ENCODE measurements around the gene LKAAEAR1. TPM values are rescaled to one million over a fixed set of nuclear protein-coding genes. Genes with fewer than 3 reads are reported as not detected.
"Not testable (repeated sequence)": the region's sequence is repeated elsewhere in the genome, so short reads cannot be mapped to it uniquely, and the experiment has no call there.

Gene LKAAEAR1
- total RNA-seq, 2 experiments from 2014 or later, result 0.34 to 0.61 TPM

DNA sequence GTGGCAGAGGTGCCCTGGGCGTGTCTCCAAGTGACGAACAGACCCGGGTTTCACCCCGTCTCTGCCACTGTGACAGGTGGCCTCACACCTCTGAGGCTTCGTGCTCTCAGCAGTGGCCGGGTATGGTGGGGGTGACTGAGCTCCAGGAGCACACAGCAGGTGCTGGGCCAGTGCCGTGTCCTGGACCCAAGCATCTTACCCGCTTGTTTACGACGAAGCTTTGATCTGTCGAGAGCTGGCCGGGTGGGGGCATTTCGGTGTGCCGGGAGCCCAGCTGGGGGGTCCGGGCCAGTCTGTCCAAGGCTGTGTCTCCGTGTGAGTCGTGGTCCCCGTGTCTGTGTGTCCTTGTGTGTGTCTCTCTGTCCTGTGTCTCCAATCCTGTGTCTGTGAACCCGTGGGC, 7.1 kb upstream of the LKAAEAR1 start:
- H3K4me3 Mint-ChIP-seq, result no peak overlapping the region
- H3K4me1 Mint-ChIP-seq (ENCODE audit: low read depth), result no peaks in the 10 kb centered on the region
- no peaks in the 10 kb centered on the region for H3K36me3 Mint-ChIP-seq (ENCODE audit: low read depth)
- ChIA-PET CTCF (no interaction called here), POLR2A (interaction anchor here (1.0 kb wide), 1 partner anchor 15 kb away, joined by 3 read pairs; no protein-coding TSS in a partner anchor)
- H3K27ac Mint-ChIP-seq, result no peak overlapping the region
- no peak for DNase-seq
- peaks cover 9% of the 10 kb centered on the region for H3K27me3 Mint-ChIP-seq (ENCODE audit: low read depth)
- H3K9me3 Mint-ChIP-seq (ENCODE audit: insufficient read depth), result no peaks in the 10 kb centered on the region
- ATAC-seq, result no peak

- Mint-ChIP-seq H3K27ac (no peak overlapping the region), H3K9me3 (ENCODE audit: insufficient read depth) (no peaks in the 10 kb centered on the region), H3K4me3 (no peak overlapping the region), H3K36me3 (ENCODE audit: low read depth) (no peaks in the 10 kb centered on the region), H3K4me1 (ENCODE audit: low read depth) (no peaks in the 10 kb centered on the region), H3K27me3 (ENCODE audit: low read depth) (peaks cover 19% of the 10 kb centered on the region)
- ChIA-PET CTCF (no interaction called here), POLR2A (no interaction called here)
- ATAC-seq (no peak), DNase-seq (no peak)
Measured at GRCh38 chr20:64090165-64090564, 6.0 kb upstream of the LKAAEAR1 start.

DNA sequence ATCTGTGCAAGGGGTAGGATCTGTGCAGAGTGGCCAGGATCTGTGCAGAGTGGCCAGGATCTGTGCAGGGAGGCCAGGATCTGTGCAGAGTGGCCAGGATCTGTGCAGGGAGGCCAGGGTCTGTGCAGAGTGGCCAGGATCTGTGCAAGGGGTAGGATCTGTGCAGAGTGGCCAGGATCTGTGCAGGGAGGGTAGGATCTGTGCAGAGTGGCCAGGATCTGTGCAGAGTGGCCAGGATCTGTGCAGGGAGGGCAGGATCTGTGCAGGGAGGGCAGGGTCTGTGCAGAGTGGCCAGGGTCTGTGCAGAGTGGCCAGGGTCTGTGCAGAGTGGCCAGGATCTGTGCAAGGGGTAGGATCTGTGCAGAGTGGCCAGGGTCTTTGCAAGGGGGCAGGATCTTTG, 4.4 kb upstream of the LKAAEAR1 start:
- DNase-seq, ATAC-seq, CTCF ChIA-PET: not testable (repeated sequence)

DNA sequence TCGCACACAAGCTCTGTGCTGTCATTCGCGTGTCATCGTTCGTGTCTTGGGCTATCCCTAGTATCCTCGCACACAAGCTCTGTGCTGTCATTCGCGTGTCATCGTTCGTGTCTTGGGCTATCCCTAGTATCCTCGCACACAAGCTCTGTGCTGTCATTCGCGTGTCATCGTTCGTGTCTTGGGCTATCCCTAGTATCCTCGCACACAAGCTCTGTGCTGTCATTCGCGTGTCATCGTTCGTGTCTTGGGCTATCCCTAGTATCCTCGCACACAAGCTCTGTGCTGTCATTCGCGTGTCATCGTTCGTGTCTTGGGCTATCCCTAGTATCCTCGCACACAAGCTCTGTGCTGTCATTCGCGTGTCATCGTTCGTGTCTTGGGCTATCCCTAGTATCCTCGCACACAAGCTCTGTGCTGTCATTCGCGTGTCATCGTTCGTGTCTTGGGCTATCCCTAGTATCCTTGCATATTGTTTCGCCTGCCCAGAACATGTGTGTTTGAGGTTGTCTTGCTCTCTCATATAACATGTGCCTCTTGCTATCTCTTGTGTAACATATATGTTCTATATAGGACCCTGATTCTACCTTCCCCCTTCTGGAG, 3.1 kb upstream of the LKAAEAR1 start:
- DNase-seq; H3K9me3 Mint-ChIP-seq (ENCODE audit: insufficient read depth); ATAC-seq; CTCF ChIA-PET; H3K36me3 Mint-ChIP-seq (ENCODE audit: low read depth); POLR2A ChIA-PET; H3K27ac Mint-ChIP-seq; H3K4me3 Mint-ChIP-seq: not testable (repeated sequence)
- peaks cover 24% of the 10 kb centered on the region for H3K27me3 Mint-ChIP-seq (ENCODE audit: low read depth)
- peaks cover 14% of the 10 kb centered on the region for H3K4me1 Mint-ChIP-seq (ENCODE audit: low read depth)

More for the DNA sequence above, 4.4 kb upstream of the LKAAEAR1 start:
- H3K4me1 Mint-ChIP-seq (ENCODE audit: low read depth); H3K36me3 Mint-ChIP-seq (ENCODE audit: low read depth); POLR2A ChIA-PET; H3K4me3 Mint-ChIP-seq; H3K9me3 Mint-ChIP-seq (ENCODE audit: insufficient read depth); H3K27ac Mint-ChIP-seq: not testable (repeated sequence)
- peaks cover 24% of the 10 kb centered on the region for H3K27me3 Mint-ChIP-seq (ENCODE audit: low read depth)

DNA sequence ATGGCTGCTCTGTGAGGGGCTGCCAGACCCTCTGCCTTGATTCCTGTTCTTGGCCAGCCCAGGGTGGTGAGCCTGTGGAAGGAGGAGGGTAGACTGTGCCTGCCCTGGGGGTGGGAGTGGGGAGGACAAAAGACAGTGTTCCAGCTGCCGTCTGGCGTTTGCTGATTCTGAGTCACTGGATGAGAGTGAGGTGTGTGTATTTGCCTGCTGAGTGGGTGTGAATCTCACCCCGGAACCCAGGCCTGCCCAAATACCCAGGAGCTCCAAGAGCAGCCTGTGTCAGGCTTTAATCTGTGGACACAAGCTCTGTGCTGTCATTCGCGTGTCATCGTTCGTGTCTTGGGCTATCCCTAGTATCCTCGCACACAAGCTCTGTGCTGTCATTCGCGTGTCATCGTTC, 2.6 kb upstream of the LKAAEAR1 start:
- Mint-ChIP-seq H3K36me3 (ENCODE audit: low read depth) (no peaks in the 10 kb centered on the region), H3K27me3 (ENCODE audit: low read depth) (peaks cover 24% of the 10 kb centered on the region), H3K9me3 (ENCODE audit: insufficient read depth) (no peaks in the 10 kb centered on the region), H3K4me3 (no peak overlapping the region), H3K27ac (no peak overlapping the region), H3K4me1 (ENCODE audit: low read depth) (peaks cover 19% of the 10 kb centered on the region)
- ATAC-seq, result no peak
- ChIA-PET POLR2A (no interaction called here), CTCF (interaction anchor here (1.2 kb wide), 1 partner anchor 16 kb away, joined by 4 read pairs; no protein-coding TSS in a partner anchor)
- DNase-seq, result no peak

- no peak overlapping the region for H3K27ac Mint-ChIP-seq
- CTCF ChIA-PET, result interaction anchor here (1.3 to 3.1 kb wide), 6 partner anchors 14 to 88 kb away, joined by 3 to 48 read pairs (median 6); no protein-coding TSS in a partner anchor
Measured at GRCh38 chr20:64084685-64085152, 521 bp upstream of the LKAAEAR1 start.

DNA sequence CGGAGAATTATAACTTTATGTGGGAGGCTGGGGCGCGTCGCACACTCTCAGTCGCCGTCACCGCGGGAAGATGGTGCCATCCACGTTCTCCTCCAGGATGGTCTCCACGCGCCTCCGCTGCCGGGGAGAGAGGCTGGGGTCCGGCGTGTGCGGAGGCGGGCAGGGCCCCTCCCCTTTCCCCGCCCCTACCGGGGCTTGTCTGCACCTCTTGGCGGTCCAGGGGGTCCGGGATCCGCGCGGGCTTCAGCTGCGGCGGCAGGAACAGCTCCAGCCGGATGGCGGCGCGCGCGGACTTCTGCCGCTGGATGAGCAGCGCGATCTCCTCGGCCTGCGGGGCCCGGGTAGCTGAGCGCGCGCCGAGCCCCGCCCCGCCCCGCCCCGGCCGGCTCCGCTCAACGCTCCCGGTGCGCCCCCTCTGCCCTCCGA, 807 bp downstream of the LKAAEAR1 start:
- no peaks in the 10 kb centered on the region for H3K9me3 Mint-ChIP-seq (ENCODE audit: insufficient read depth)
- peaks cover 6% of the 10 kb centered on the region for H3K36me3 Mint-ChIP-seq (ENCODE audit: low read depth)
- H3K27me3 Mint-ChIP-seq (ENCODE audit: low read depth), result peaks cover 19% of the 10 kb centered on the region
- ChIA-PET POLR2A (interaction anchor here (0.8 kb wide), 1 partner anchor 170 kb away, joined by 3 read pairs; no protein-coding TSS in a partner anchor), CTCF (interaction anchor here (0.6 to 3.1 kb wide), 18 partner anchors 10 to 173 kb away, joined by 3 to 48 read pairs (median 4); partner anchors contain the start of gene SAMD10)
- peaks cover 35% of the 10 kb centered on the region for H3K4me1 Mint-ChIP-seq (ENCODE audit: low read depth)
- H3K27ac Mint-ChIP-seq, result no peak overlapping the region
- DNase-seq (peak; percentile 78), ATAC-seq (peak; percentile 48)
- peak overlapping the region; percentile 69 for H3K4me3 Mint-ChIP-seq

More at GRCh38 chr20:64084685-64085152, 521 bp upstream of the LKAAEAR1 start:
- DNase-seq (no peak), ATAC-seq (no peak)
- no peaks in the 10 kb centered on the region for H3K9me3 Mint-ChIP-seq (ENCODE audit: insufficient read depth)
- peaks cover 24% of the 10 kb centered on the region for H3K27me3 Mint-ChIP-seq (ENCODE audit: low read depth)
- POLR2A ChIA-PET, result no interaction called here
- H3K4me1 Mint-ChIP-seq (ENCODE audit: low read depth), result peaks cover 35% of the 10 kb centered on the region
- H3K4me3 Mint-ChIP-seq, result peak overlapping the region; percentile 71
- no peaks in the 10 kb centered on the region for H3K36me3 Mint-ChIP-seq (ENCODE audit: low read depth)

DNA sequence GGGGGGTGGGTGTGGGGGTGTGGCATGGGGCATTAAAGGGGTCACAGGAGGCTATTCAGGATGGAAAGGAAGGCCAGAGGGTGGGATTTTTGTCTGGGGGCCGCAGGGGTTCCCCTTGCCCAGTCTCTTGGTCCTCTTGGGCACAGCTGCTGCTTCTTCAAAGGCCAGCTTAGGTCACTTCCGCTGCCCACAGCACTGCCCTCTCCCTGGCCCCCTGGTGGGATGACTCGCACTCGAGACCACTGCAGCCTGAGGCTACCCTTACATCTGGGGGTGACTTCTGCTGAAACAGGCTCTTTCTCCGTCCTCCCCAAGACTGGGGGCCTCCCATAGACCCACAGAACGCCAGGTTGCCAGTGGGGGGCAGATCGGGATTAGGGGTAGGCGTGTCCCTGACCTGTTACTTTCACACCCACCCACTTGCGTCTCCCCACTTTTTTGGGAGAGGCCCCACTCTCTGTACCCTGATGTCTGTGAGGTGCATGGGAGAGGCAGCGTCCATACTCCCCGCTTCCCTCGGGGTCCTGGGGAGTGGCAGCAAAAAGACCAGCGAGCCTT, 1.3 kb downstream of the LKAAEAR1 start:
- POLR2A ChIA-PET, result interaction anchor here (0.7 to 0.8 kb wide), 2 partner anchors 171 to 173 kb away, joined by 3 read pairs; partner anchors contain the start of gene PCMTD2
- CTCF ChIA-PET, result interaction anchor here (1.1 to 3.1 kb wide), 11 partner anchors 10 to 103 kb away, joined by 3 to 48 read pairs (median 4); partner anchors contain the start of genes NPBWR2 and SAMD10
- H3K9me3 Mint-ChIP-seq (ENCODE audit: insufficient read depth), result no peaks in the 10 kb centered on the region
- H3K36me3 Mint-ChIP-seq (ENCODE audit: low read depth), result peaks cover 8% of the 10 kb centered on the region
- H3K4me1 Mint-ChIP-seq (ENCODE audit: low read depth), result peaks cover 35% of the 10 kb centered on the region
- DNase-seq (no peak), ATAC-seq (no peak)
- no peak overlapping the region for H3K27ac Mint-ChIP-seq
- H3K27me3 Mint-ChIP-seq (ENCODE audit: low read depth), result peaks cover 16% of the 10 kb centered on the region
- H3K4me3 Mint-ChIP-seq, result peak overlapping the region; percentile 69

DNA sequence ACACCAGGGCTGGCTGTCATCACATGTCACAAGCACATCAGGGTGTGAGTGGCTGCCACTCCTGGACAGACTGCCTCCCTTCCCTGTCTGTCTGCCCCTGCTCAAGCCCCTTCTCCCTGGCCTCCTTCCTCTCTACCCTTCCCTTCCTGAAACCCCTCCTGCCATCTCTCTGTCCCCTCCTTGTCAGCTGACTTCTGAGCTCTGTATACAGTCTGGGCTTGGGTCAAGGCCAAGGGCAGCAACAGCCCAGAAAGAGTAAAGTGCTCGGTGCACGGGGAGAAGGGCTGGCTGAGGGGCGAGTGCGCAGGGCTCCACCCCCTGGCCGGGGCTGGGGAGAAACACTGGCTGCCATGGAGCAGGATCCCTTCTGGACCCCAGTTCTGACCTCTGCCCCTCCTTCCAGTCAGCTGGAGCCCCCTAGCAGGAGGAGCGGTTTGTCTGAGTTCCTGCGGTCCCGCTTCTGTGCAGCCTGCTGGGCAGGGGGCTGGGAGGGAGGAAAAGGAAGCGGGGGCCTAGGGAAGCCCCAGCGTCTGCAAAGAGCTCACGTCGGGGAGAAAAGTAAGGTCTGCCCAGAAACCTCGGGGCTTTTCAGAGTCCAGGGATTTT, 2.0 kb downstream of the LKAAEAR1 start:
- Mint-ChIP-seq H3K27me3 (ENCODE audit: low read depth) (peaks cover 16% of the 10 kb centered on the region), H3K27ac (peak overlapping the region; percentile 25), H3K9me3 (ENCODE audit: insufficient read depth) (no peaks in the 10 kb centered on the region), H3K36me3 (ENCODE audit: low read depth) (peaks cover 11% of the 10 kb centered on the region), H3K4me1 (ENCODE audit: low read depth) (peaks cover 36% of the 10 kb centered on the region), H3K4me3 (peak overlapping the region; percentile 60)
- ChIA-PET POLR2A (interaction anchor here (0.7 kb wide), 2 partner anchors 39 to 174 kb away, joined by 3 read pairs; partner anchors contain the start of gene PCMTD2), CTCF (interaction anchor here (1.6 to 3.1 kb wide), 5 partner anchors 18 to 44 kb away, joined by 3 to 48 read pairs (median 6); partner anchors contain the start of gene NPBWR2)
- DNase-seq (no peak), ATAC-seq (no peak)

DNA sequence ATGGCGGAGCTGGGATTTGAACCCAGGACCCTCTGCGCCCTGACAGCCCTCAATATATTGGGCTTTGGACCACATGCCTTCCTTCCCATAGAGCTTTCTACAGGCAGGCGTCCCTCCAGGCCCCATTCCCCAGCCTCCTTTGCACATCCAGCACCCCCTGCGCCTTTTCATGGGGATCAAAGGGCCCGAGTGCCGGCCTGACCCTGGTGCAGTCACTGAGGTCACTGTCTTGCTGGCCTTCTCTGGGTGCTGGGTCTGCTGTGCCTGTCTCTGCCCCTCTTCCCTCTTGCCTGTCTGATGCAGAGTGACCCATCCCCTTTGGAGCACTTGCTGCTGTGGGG, 2.6 kb downstream of the LKAAEAR1 start:
- Mint-ChIP-seq H3K27ac (no peak overlapping the region), H3K9me3 (ENCODE audit: insufficient read depth) (no peaks in the 10 kb centered on the region), H3K4me3 (no peak overlapping the region), H3K36me3 (ENCODE audit: low read depth) (peaks cover 15% of the 10 kb centered on the region), H3K27me3 (ENCODE audit: low read depth) (peaks cover 16% of the 10 kb centered on the region), H3K4me1 (ENCODE audit: low read depth) (peaks cover 40% of the 10 kb centered on the region)
- CTCF ChIA-PET, result interaction anchor here (1.1 to 2.7 kb wide), 3 partner anchors 21 to 39 kb away, joined by 3 to 20 read pairs (median 3); partner anchors contain the start of gene NPBWR2
- POLR2A ChIA-PET, result interaction anchor here (0.7 kb wide), 1 partner anchor 39 kb away, joined by 3 read pairs; no protein-coding TSS in a partner anchor
- ATAC-seq (no peak), DNase-seq (no peak)

GRCh38 chr20:64080813-64081623, 3.2 kb downstream of the LKAAEAR1 start:
- H3K4me1 Mint-ChIP-seq (ENCODE audit: low read depth), result peaks cover 46% of the 10 kb centered on the region
- H3K36me3 Mint-ChIP-seq (ENCODE audit: low read depth), result peaks cover 21% of the 10 kb centered on the region
- H3K27ac Mint-ChIP-seq, result peak overlapping the region; percentile 73
- peaks cover 13% of the 10 kb centered on the region for H3K27me3 Mint-ChIP-seq (ENCODE audit: low read depth)
- DNase-seq (no peak), ATAC-seq (no peak)
- CTCF ChIA-PET, result interaction anchor here (0.9 to 2.7 kb wide), 5 partner anchors 21 to 102 kb away, joined by 3 to 20 read pairs (median 3); partner anchors contain the start of genes NPBWR2, PRPF6 and SAMD10
- POLR2A ChIA-PET, result no interaction called here
- peak overlapping the region; percentile 77 for H3K4me3 Mint-ChIP-seq
- H3K9me3 Mint-ChIP-seq (ENCODE audit: insufficient read depth), result no peaks in the 10 kb centered on the region
